ENCODE data around the gene PIR. TPM values are rescaled to one million over a fixed set of nuclear protein-coding genes. Genes with fewer than 3 reads are reported as not detected.

Gene PIR
- total RNA-seq, 1 experiment from 2014 or later: 58.0 TPM

DNA sequence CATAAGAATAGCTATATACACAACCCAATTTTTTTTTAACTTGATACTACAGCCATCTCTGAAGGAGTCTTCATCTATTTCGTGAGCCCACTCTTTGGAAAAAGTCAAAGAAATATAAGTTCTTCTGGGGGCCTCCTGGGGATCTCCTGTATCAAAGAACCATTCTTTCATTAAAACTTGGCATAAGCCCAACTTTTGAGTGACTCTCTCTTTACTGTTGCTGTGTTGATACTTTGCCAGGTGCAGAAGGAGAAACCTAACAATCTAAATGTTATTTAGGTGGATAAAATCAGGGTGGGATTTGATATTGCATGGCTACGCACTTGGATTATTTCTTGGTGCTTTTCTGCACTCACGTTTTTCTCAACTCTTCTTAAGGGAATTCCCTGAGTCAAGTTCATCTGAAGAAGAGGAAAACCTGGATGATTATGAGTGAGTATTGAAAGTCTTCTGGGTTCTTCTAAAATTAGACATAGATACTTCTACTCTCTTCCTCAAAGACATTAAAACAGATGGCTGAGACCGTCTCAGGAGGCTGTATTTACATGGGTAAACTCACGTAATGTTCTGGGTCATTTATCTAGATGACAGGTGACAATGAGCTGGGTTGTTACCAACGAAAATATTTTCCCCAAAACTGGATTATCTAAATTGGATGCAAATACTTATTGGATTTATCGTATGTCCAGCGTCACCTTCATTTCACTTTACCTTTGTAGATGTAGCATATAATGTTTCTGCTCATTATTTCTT is 32.7 kb upstream of the PIR start:
- Histone ChIP-seq H3K4me1 (ENCODE audit: insufficient read depth, low read length, poor library complexity, severe bottlenecking) (peaks cover 6% of the 10 kb centered on the region), H3K9me3 (ENCODE audit: low read depth, low read length, poor library complexity, severe bottlenecking) (no peaks in the 10 kb centered on the region), H3K27ac (ENCODE audit: low read depth, low read length, poor library complexity, severe bottlenecking) (no peak overlapping the region), H3K36me3 (ENCODE audit: insufficient read depth, low read length, poor library complexity, severe bottlenecking) (no peaks in the 10 kb centered on the region), H3K27me3 (replicated peaks; ENCODE audit: insufficient read depth, low read depth, low read length, poor library complexity) (peaks cover 24% of the 10 kb centered on the region), H3K4me3 (ENCODE audit: low read depth, low read length, poor library complexity, severe bottlenecking) (no peak overlapping the region)
- no peak for TF ChIP-seq EZH2 (IDR thresholded peaks at IDR 0.05; ENCODE audit: borderline replicate concordance, low read depth, low read length, poor library complexity, severe bottlenecking)
- TF ChIP-seq, protein P1, sequence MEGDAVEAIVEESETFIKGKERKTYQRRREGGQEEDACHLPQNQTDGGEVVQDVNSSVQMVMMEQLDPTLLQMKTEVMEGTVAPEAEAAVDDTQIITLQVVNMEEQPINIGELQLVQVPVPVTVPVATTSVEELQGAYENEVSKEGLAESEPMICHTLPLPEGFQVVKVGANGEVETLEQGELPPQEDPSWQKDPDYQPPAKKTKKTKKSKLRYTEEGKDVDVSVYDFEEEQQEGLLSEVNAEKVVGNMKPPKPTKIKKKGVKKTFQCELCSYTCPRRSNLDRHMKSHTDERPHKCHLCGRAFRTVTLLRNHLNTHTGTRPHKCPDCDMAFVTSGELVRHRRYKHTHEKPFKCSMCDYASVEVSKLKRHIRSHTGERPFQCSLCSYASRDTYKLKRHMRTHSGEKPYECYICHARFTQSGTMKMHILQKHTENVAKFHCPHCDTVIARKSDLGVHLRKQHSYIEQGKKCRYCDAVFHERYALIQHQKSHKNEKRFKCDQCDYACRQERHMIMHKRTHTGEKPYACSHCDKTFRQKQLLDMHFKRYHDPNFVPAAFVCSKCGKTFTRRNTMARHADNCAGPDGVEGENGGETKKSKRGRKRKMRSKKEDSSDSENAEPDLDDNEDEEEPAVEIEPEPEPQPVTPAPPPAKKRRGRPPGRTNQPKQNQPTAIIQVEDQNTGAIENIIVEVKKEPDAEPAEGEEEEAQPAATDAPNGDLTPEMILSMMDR (conservative IDR thresholded peaks at IDR 0.05; ENCODE audit: low read depth, low read length): no peak
- BruUV-seq (replicated peaks): no TSS peak
- DNase-seq (ENCODE audit: low spot score): no peak
- ChIA-PET POLR2A (ENCODE audit: low non-redundant PET) (no interaction called here), CTCF (no interaction called here)
- intact Hi-C loops (cut with micrococcal nuclease; ENCODE audit: unreplicated experiment): no loop called here

DNA sequence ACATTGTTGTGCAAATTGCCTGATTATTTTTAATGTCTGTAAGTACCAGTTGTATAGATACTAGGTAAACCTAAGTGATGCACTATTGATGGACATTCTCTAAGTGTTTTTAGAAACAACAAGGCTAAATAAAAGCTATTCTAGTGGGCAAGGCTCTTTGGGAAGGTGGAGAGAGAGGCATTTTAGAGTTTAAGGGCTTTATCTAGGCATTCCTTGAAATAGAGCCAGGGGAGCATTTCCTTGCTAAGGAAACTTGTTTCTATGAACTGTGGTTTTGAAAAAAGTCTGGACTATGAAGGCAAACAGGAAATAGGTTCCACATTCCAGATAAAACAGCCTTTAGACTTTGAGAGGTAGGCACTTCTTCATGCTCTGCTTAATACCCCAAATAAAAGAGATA is 31.3 kb upstream of the PIR start:
- intact Hi-C loops (cut with micrococcal nuclease; ENCODE audit: unreplicated experiment): no loop called here
- Histone ChIP-seq H3K27ac (ENCODE audit: low read depth, low read length, poor library complexity, severe bottlenecking) (no peak overlapping the region), H3K4me1 (ENCODE audit: insufficient read depth, low read length, poor library complexity, severe bottlenecking) (peaks cover 6% of the 10 kb centered on the region), H3K4me3 (ENCODE audit: low read depth, low read length, poor library complexity, severe bottlenecking) (no peak overlapping the region), H3K9me3 (ENCODE audit: low read depth, low read length, poor library complexity, severe bottlenecking) (no peaks in the 10 kb centered on the region), H3K27me3 (replicated peaks; ENCODE audit: insufficient read depth, low read depth, low read length, poor library complexity) (peaks cover 21% of the 10 kb centered on the region), H3K36me3 (ENCODE audit: insufficient read depth, low read length, poor library complexity, severe bottlenecking) (no peaks in the 10 kb centered on the region)
- POLR2A ChIA-PET (ENCODE audit: low non-redundant PET): no interaction called here
- BruUV-seq (replicated peaks): no TSS peak
- CTCF ChIA-PET: no interaction called here
- TF ChIP-seq EZH2 (IDR thresholded peaks at IDR 0.05; ENCODE audit: borderline replicate concordance, low read depth, low read length, poor library complexity, severe bottlenecking): no peak
- TF ChIP-seq, protein P1 (conservative IDR thresholded peaks at IDR 0.05; ENCODE audit: low read depth, low read length): no peak
- peak; percentile 25 for DNase-seq (ENCODE audit: low spot score)

DNA sequence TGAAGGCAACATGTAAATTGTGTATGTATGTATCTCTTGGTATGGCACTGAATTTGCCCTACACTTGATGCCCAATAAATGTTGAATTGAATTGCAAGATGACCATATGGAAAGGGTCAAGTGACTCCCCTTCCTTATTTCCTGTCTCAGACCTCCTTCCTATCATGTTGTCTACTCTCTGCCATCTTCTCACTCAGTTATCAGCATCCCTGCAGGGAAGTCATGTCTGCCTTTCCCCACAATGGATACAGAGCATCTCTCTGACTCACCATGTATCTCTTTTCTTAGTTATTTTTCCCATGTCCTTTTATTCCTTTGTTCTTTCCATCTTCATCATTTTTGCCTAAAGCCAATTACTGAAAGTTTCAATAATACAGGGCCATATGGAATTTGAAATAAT is 30.0 kb upstream of the PIR start:
- POLR2A ChIA-PET (ENCODE audit: low non-redundant PET): no interaction called here
- CTCF ChIA-PET: no interaction called here
- no TSS peak for BruUV-seq (replicated peaks)

More for the DNA sequence above, 30.0 kb upstream of the PIR start:
- H3K9me3 ChIP-seq (ENCODE audit: low read depth, low read length, poor library complexity, severe bottlenecking): no peaks in the 10 kb centered on the region
- TF ChIP-seq, protein P1 (conservative IDR thresholded peaks at IDR 0.05; ENCODE audit: low read depth, low read length): no peak
- TF ChIP-seq EZH2 (IDR thresholded peaks at IDR 0.05; ENCODE audit: borderline replicate concordance, low read depth, low read length, poor library complexity, severe bottlenecking): no peak
- DNase-seq (ENCODE audit: low spot score): no peak
- no peak overlapping the region for H3K27ac ChIP-seq (ENCODE audit: low read depth, low read length, poor library complexity, severe bottlenecking)
- peaks cover 6% of the 10 kb centered on the region for H3K4me1 ChIP-seq (ENCODE audit: insufficient read depth, low read length, poor library complexity, severe bottlenecking)
- peaks cover 21% of the 10 kb centered on the region for H3K27me3 ChIP-seq (replicated peaks; ENCODE audit: insufficient read depth, low read depth, low read length, poor library complexity)
- no peak overlapping the region for H3K4me3 ChIP-seq (ENCODE audit: low read depth, low read length, poor library complexity, severe bottlenecking)
- intact Hi-C loops (cut with micrococcal nuclease; ENCODE audit: unreplicated experiment): no loop called here
- no peaks in the 10 kb centered on the region for H3K36me3 ChIP-seq (ENCODE audit: insufficient read depth, low read length, poor library complexity, severe bottlenecking)

Measured in A673 (cell line).